Measurements from ENCODE around the gene NAA16.

DNA sequence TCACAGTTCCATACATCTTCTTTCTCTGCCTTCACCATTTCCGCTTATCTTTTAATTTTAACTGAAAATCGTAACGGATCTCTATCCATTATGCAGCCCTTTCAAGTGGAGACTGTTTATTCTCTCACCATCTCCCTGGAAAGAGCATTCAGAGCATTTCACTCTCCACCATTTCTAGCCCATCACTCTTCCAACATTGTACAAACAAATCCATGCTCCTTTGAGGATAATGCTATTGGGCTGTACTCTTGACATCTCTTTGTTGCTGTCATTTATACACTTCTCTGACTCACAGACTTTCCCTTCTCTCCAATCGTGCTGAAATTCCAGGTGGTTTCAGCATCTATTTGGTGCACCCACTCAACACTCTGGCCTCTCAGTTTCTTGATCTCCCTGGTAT is 71.4 kb downstream of the NAA16 start:
- TF ChIP-seq EZH2 (IDR thresholded peaks at IDR 0.05; ENCODE audit: low read length, unreplicated experiment) = no peak
- TF ChIP-seq, protein P1, sequence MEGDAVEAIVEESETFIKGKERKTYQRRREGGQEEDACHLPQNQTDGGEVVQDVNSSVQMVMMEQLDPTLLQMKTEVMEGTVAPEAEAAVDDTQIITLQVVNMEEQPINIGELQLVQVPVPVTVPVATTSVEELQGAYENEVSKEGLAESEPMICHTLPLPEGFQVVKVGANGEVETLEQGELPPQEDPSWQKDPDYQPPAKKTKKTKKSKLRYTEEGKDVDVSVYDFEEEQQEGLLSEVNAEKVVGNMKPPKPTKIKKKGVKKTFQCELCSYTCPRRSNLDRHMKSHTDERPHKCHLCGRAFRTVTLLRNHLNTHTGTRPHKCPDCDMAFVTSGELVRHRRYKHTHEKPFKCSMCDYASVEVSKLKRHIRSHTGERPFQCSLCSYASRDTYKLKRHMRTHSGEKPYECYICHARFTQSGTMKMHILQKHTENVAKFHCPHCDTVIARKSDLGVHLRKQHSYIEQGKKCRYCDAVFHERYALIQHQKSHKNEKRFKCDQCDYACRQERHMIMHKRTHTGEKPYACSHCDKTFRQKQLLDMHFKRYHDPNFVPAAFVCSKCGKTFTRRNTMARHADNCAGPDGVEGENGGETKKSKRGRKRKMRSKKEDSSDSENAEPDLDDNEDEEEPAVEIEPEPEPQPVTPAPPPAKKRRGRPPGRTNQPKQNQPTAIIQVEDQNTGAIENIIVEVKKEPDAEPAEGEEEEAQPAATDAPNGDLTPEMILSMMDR (conservative IDR thresholded peaks at IDR 0.05; ENCODE audit: low read depth, low read length) = no peak
- no peak for TF ChIP-seq EZH2phosphoT487 (IDR thresholded peaks at IDR 0.05; ENCODE audit: borderline replicate concordance, low read length)
